ENCODE results near the gene GRXCR2. TPM values are rescaled to one million over a fixed set of nuclear protein-coding genes. Genes with fewer than 3 reads are reported as not detected.

The GRXCR2 gene
- total and polyA plus RNA-seq, 2 donors from 2014 or later, result not detected

- FAIRE-seq, result no peak
- Histone ChIP-seq H3K27me3 (ENCODE audit: control insufficient read depth, insufficient read depth, low read length) (no peaks in the 10 kb centered on the region), H3K4me1 (ENCODE audit: control insufficient read depth in 2 of 3, insufficient read depth in 2 of 3, low read depth in 1 of 3, low read length in 3 of 3) (peaks cover 0 to 8% (median 6%) of the 10 kb centered on the region in 3 donors), H3K36me3 (ENCODE audit: control insufficient read depth in 2 of 3, insufficient read depth in 3 of 3, low read length in 3 of 3) (no peaks in the 10 kb centered on the region), H3K9me3 (ENCODE audit: control insufficient read depth in 2 of 3, insufficient read depth in 1 of 3, low read length in 3 of 3) (no peaks in the 10 kb centered on the region), H3K4me3 (ENCODE audit: low read length in 3 of 3) (peak overlapping the region; percentile 65 to 84 (median 68)), H3K9ac (ENCODE audit: low read length in 3 of 3) (peak overlapping the region; percentile 41 to 81 (median 80)), H3K27ac (ENCODE audit: low read depth in 2 of 2, low read length in 2 of 2) (peak overlapping the region in 1 of 2 donors; percentile 10)
- DNase-seq, result peak in 2 of 5 donors; percentile 24 to 55
- intact Hi-C loops (cut with DNase I), result no loop called here
- no peak for TF ChIP-seq CTCF (IDR thresholded peaks at IDR 0.05; ENCODE audit: borderline replicate concordance, extremely low read depth, insufficient read depth)
Observed at GRCh38 chr5:145835848-145836239, 37.0 kb downstream of the GRXCR2 start.

GRCh38 chr5:145834917-145835847, 37.6 kb downstream of the GRXCR2 start, which contains the start of gene PRELID2:
PRELID2 (minus strand) TSS chr5:145835342; CDS start chr5:145835251, 91 bp downstream.
- Histone ChIP-seq H3K4me3 (ENCODE audit: low read length in 3 of 3) (peak within 1 kb of the TSS; percentile 65 to 84 (median 71)), H3K27ac (ENCODE audit: low read depth in 2 of 2, low read length in 2 of 2) (peak within 1 kb of the TSS; percentile 10 to 27), H3K9ac (ENCODE audit: low read length in 3 of 3) (peak within 1 kb of the TSS; percentile 61 to 81 (median 80)), H3K9me3 (ENCODE audit: control insufficient read depth in 2 of 3, insufficient read depth in 1 of 3, low read length in 3 of 3) (no peaks in the 10 kb centered on the region), H3K4me1 (ENCODE audit: control insufficient read depth in 2 of 3, insufficient read depth in 2 of 3, low read depth in 1 of 3, low read length in 3 of 3) (peaks cover 0 to 8% (median 6%) of the 10 kb centered on the region in 3 donors), H3K27me3 (ENCODE audit: control insufficient read depth, insufficient read depth, low read length) (no peaks in the 10 kb centered on the region), H3K36me3 (ENCODE audit: control insufficient read depth in 2 of 3, insufficient read depth in 3 of 3, low read length in 3 of 3) (no peaks in the 10 kb centered on the region)
- FAIRE-seq (no peak), DNase-seq (peak; percentile 93 to 96 (median 95))
- intact Hi-C loops (cut with DNase I), result no loop called here
- TF ChIP-seq CTCF (IDR thresholded peaks at IDR 0.05; ENCODE audit: borderline replicate concordance, extremely low read depth, insufficient read depth), result no peak

GRCh38 chr5:145834554-145834916, 38.3 kb downstream of the GRXCR2 start:
- Histone ChIP-seq H3K9me3 (ENCODE audit: control insufficient read depth in 2 of 3, insufficient read depth in 1 of 3, low read length in 3 of 3) (no peaks in the 10 kb centered on the region), H3K9ac (ENCODE audit: low read length in 3 of 3) (peak overlapping the region in 2 of 3 donors; percentile 61 to 81), H3K4me1 (ENCODE audit: control insufficient read depth in 2 of 3, insufficient read depth in 2 of 3, low read depth in 1 of 3, low read length in 3 of 3) (peaks cover 0 to 8% (median 6%) of the 10 kb centered on the region in 3 donors), H3K36me3 (ENCODE audit: control insufficient read depth in 2 of 3, insufficient read depth in 3 of 3, low read length in 3 of 3) (no peaks in the 10 kb centered on the region), H3K4me3 (ENCODE audit: low read length in 3 of 3) (peak overlapping the region; percentile 65 to 84 (median 71)), H3K27ac (ENCODE audit: low read depth in 2 of 2, low read length in 2 of 2) (no peak overlapping the region), H3K27me3 (ENCODE audit: control insufficient read depth, insufficient read depth, low read length) (no peaks in the 10 kb centered on the region)
- TF ChIP-seq CTCF (IDR thresholded peaks at IDR 0.05; ENCODE audit: borderline replicate concordance, extremely low read depth, insufficient read depth), result no peak
- intact Hi-C loops (cut with DNase I), result no loop called here
- no peak for FAIRE-seq
- no peak for DNase-seq
